Adipocyte (in vitro differentiated cells): ENCODE measurements around the gene AADACL2.

Source experiments
- DNase-seq: peaks from one replicate; pipeline ENCODE4 v3.0.0-alpha.2; 2015; ENCODE audit warnings: low read depth
- H3K27me3 ChIP-seq: replicated peaks from 2 replicates; pipeline ENCODE4 v1.7.0; 2013; ENCODE audit warnings: mild to moderate bottlenecking, low read length, moderate library complexity; ENCODE audit not compliant: control insufficient read depth, insufficient read depth
- H3K36me3 ChIP-seq: 2 replicates; pipeline ENCODE4 v1.7.0; 2013; ENCODE audit warnings: low read length, mild to moderate bottlenecking, moderate library complexity; ENCODE audit not compliant: control insufficient read depth, insufficient read depth, severe bottlenecking
- H3K4me1 ChIP-seq: 2 replicates; pipeline ENCODE4 v1.7.0; 2013; ENCODE audit warnings: mild to moderate bottlenecking, low read length, moderate library complexity; ENCODE audit not compliant: control insufficient read depth, insufficient read depth
- H3K4me3 ChIP-seq: 2 replicates; pipeline ENCODE4 v1.7.0; 2013; ENCODE audit warnings: mild to moderate bottlenecking, low read length, moderate library complexity
- H3K9ac ChIP-seq: 2 replicates; pipeline ENCODE4 v1.7.0; 2013; ENCODE audit warnings: mild to moderate bottlenecking, low read length, moderate library complexity
- H3K9me3 ChIP-seq: 2 replicates; pipeline ENCODE4 v1.7.0; 2013; ENCODE audit warnings: mild to moderate bottlenecking, low read length, moderate library complexity; ENCODE audit not compliant: control insufficient read depth

The AADACL2 gene

GRCh38 chr3:151806838-151807237 is 73.1 kb downstream of the AADACL2 start:
- no peak overlapping the region for H3K4me3 ChIP-seq
- no peak overlapping the region for H3K9ac ChIP-seq
- no peaks in the 10 kb centered on the region for H3K4me1 ChIP-seq
- no peaks in the 10 kb centered on the region for H3K36me3 ChIP-seq
- no peaks in the 10 kb centered on the region for H3K27me3 ChIP-seq
- peaks cover 28% of the 10 kb centered on the region for H3K9me3 ChIP-seq
- no peak for DNase-seq
